Measurements from ENCODE around the gene EME2.

The EME2 gene

DNA sequence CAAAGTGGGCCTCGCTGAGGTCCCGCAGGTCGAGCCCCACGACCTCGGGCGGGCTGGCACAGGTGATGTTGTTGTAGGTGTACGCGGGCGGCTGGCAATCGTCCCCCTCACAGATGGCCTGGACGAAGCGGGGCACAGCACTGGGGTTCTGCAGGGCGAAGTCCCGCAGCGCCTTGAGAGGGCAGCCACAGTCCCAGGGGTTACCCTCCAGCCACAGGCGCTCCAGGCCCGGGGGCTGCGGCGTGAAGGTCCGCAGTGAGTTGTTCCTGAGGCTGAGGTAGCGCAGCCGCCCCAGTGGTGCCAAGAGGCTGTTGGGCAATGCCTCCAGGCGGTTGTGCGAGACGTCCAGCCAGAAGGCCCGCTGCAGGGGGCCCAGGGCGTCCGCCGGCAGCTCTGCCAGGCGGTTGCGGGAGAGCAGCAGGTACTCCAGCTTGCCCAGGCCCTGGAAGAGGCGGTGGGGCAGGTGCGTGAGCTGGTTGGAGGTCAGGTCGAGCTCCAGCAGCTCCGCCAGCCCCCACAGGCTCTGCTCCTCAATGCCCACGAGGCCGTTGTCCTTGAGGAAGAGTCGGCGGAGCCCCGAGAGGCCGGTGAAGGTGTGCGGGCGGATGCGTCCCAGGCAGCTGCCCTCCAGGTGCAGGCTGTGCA lies 18.1 kb downstream of the EME2 start:
- H2BK120ac ChIP-seq (ENCODE audit: insufficient read depth, low read length, poor library complexity), result no peak overlapping the region
- H2BK12ac ChIP-seq (ENCODE audit: low read length), result no peak overlapping the region
- WGBS (ENCODE audit: extremely low coverage, insufficient coverage, insufficient read length), result no CpG with 5 or more reads among the region's 44 CpGs
- H4K8ac ChIP-seq (ENCODE audit: low read depth, low read length), result no peak overlapping the region
- H3K27me3 ChIP-seq (ENCODE audit: insufficient read depth, low read length), result no peaks in the 10 kb centered on the region
- H3K79me1 ChIP-seq (ENCODE audit: low read length), result no peaks in the 10 kb centered on the region
- H2AFZ ChIP-seq (ENCODE audit: insufficient read depth, low read length, poor library complexity), result no peak overlapping the region
- no peak overlapping the region for H4K91ac ChIP-seq (ENCODE audit: low read depth, low read length)
- H3K9ac ChIP-seq (ENCODE audit: low read length), result no peak overlapping the region
- H2AK5ac ChIP-seq (ENCODE audit: low read length), result no peak overlapping the region
- no peak overlapping the region for H3K27ac ChIP-seq (ENCODE audit: low read depth, low read length)
- no peak overlapping the region for H3K23ac ChIP-seq (ENCODE audit: low read length)
- no peaks in the 10 kb centered on the region for H3K9me3 ChIP-seq (ENCODE audit: insufficient read depth, low read depth, low read length)
- H3K4ac ChIP-seq (ENCODE audit: low read depth, low read length), result no peak overlapping the region
- H3K4me3 ChIP-seq (ENCODE audit: low read depth, low read length), result no peak overlapping the region
- no peak overlapping the region for H2BK5ac ChIP-seq (ENCODE audit: low read depth, low read length, poor library complexity)
- no peak overlapping the region for H3K4me2 ChIP-seq (ENCODE audit: low read length)
- H3K14ac ChIP-seq (ENCODE audit: low read length), result no peak overlapping the region
- no peak for DNase-seq
- peaks cover 58 to 63% of the 10 kb centered on the region in 2 experiments for H3K36me3 ChIP-seq (ENCODE audit: control insufficient read depth in 1 of 2, insufficient read depth in 2 of 2, low read length in 2 of 2)
- no peak overlapping the region for H3K18ac ChIP-seq (ENCODE audit: low read length)
- no peak overlapping the region for H4K12ac ChIP-seq (ENCODE audit: low read depth, low read length)
- no peaks in the 10 kb centered on the region for H3K4me1 ChIP-seq (ENCODE audit: control insufficient read depth in 1 of 2, insufficient read depth in 2 of 2, low read length in 2 of 2)
- H3K79me2 ChIP-seq (ENCODE audit: control insufficient read depth, insufficient read depth, low read length, poor library complexity), result no peaks in the 10 kb centered on the region

DNA sequence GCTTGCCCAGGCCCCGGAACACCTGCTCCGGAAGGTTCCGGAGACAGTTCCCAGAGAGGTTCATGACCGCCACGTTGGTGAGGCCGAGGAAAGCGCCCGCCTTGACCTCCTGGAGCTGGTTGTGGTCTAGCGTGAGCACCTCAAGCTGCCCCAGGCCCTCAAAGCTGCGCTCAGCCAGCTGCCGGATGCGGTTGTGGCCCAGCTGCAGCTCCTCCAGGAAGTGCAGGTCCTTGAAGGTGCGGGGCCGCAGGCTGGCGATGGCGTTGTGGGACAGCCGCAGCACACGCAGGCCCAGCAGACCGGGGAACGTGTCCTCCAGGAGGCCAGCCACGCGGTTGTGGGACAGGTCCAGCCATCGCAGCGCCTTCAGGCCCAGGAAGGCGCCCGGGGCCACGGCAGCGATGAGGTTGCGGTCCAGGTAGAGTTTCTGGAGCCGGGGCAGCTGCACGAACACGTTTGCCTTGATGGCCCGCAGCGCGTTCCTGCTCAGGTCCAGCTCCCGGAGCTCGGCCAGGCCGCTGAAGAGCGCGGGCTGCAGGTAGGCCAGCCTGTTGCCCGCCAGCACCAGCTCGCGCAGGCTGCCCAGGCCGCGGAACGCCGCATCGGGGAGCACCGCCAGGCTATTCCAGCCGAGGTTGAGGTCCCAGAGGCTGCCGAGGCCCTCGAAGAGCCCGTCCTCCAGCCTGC lies 18.8 kb downstream of the EME2 start:
- Histone ChIP-seq H3K4ac (ENCODE audit: low read depth, low read length) (no peak overlapping the region), H2BK12ac (ENCODE audit: low read length) (no peak overlapping the region), H4K12ac (ENCODE audit: low read depth, low read length) (no peak overlapping the region), H3K4me1 (ENCODE audit: control insufficient read depth in 1 of 2, insufficient read depth in 2 of 2, low read length in 2 of 2) (no peaks in the 10 kb centered on the region), H2AFZ (ENCODE audit: insufficient read depth, low read length, poor library complexity) (no peak overlapping the region), H3K9me3 (ENCODE audit: insufficient read depth, low read depth, low read length) (no peaks in the 10 kb centered on the region), H3K79me2 (ENCODE audit: control insufficient read depth, insufficient read depth, low read length, poor library complexity) (no peaks in the 10 kb centered on the region), H3K27me3 (ENCODE audit: insufficient read depth, low read length) (no peaks in the 10 kb centered on the region), H3K79me1 (ENCODE audit: low read length) (no peaks in the 10 kb centered on the region), H4K91ac (ENCODE audit: low read depth, low read length) (no peak overlapping the region), H3K4me2 (ENCODE audit: low read length) (no peak overlapping the region), H3K4me3 (ENCODE audit: low read depth, low read length) (no peak overlapping the region), H3K9ac (ENCODE audit: low read length) (no peak overlapping the region), H4K8ac (ENCODE audit: low read depth, low read length) (no peak overlapping the region), H2BK5ac (ENCODE audit: low read depth, low read length, poor library complexity) (no peak overlapping the region), H2BK120ac (ENCODE audit: insufficient read depth, low read length, poor library complexity) (no peak overlapping the region), H2AK5ac (ENCODE audit: low read length) (no peak overlapping the region), H3K18ac (ENCODE audit: low read length) (no peak overlapping the region), H3K36me3 (ENCODE audit: control insufficient read depth in 1 of 2, insufficient read depth in 2 of 2, low read length in 2 of 2) (peaks cover 51 to 56% of the 10 kb centered on the region in 2 experiments), H3K27ac (ENCODE audit: low read depth, low read length) (no peak overlapping the region), H3K23ac (ENCODE audit: low read length) (no peak overlapping the region), H3K14ac (ENCODE audit: low read length) (no peak overlapping the region)
- no CpG with 5 or more reads among the region's 53 CpGs for WGBS (ENCODE audit: extremely low coverage, insufficient coverage, insufficient read length)
- DNase-seq, result no peak

DNA sequence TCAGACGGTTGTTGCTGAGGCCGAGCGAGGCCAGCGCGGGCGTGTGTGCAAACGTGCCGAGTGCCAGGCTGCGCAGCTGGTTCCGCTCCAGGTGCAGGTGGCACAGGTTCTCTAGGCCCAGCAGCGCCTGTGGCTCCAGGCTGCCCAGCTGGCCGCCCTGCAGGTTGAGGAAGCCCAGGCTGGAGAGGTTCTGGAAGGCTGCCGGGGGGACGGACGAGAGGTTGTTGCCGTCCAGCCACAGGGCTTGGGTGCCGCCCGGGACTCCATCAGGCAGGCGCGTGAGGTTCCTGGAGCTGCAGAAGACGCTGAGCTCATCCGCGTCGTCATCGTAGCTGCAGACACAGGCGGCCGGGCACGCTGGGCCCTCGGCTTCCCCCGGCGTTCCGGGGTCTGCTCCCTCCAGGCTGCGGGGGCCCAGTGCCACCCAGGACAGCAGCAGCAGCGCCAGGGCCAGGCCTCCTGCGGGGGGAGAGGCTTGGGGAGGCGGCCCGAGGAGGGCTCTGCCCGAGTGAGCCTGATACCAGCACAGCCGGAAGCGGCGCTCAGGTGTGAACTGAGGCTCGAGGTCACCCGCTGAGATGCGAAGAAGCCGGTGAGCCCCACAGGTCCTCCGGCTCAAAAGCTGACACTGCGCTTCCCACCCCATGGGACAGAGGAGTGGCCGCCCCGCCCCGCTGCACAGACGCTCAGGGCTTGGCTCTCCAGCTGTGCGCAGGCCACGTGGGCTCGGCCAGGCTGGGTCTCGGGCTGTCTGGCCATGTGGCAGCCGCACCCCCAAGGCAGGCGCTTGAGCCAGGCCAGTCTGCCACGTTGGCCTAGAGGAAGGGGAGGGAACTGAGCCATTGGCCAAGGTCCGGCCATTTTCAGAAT lies 19.6 kb downstream of the EME2 start:
- Histone ChIP-seq H3K27ac (ENCODE audit: low read depth, low read length) (no peak overlapping the region), H3K27me3 (ENCODE audit: insufficient read depth, low read length) (no peaks in the 10 kb centered on the region), H2BK12ac (ENCODE audit: low read length) (no peak overlapping the region), H3K23ac (ENCODE audit: low read length) (no peak overlapping the region), H3K79me1 (ENCODE audit: low read length) (no peaks in the 10 kb centered on the region), H3K36me3 (ENCODE audit: control insufficient read depth in 1 of 2, insufficient read depth in 2 of 2, low read length in 2 of 2) (peaks cover 43 to 48% of the 10 kb centered on the region in 2 experiments), H4K8ac (ENCODE audit: low read depth, low read length) (no peak overlapping the region), H2BK5ac (ENCODE audit: low read depth, low read length, poor library complexity) (no peak overlapping the region), H4K12ac (ENCODE audit: low read depth, low read length) (no peak overlapping the region), H3K4ac (ENCODE audit: low read depth, low read length) (no peak overlapping the region), H3K4me3 (ENCODE audit: low read depth, low read length) (no peak overlapping the region), H2AFZ (ENCODE audit: insufficient read depth, low read length, poor library complexity) (no peak overlapping the region), H3K4me2 (ENCODE audit: low read length) (no peak overlapping the region), H3K9me3 (ENCODE audit: insufficient read depth, low read depth, low read length) (no peaks in the 10 kb centered on the region), H3K18ac (ENCODE audit: low read length) (no peak overlapping the region), H2AK5ac (ENCODE audit: low read length) (no peak overlapping the region), H4K91ac (ENCODE audit: low read depth, low read length) (no peak overlapping the region), H3K79me2 (ENCODE audit: control insufficient read depth, insufficient read depth, low read length, poor library complexity) (no peaks in the 10 kb centered on the region), H3K9ac (ENCODE audit: low read length) (no peak overlapping the region), H3K14ac (ENCODE audit: low read length) (no peak overlapping the region), H3K4me1 (ENCODE audit: control insufficient read depth in 1 of 2, insufficient read depth in 2 of 2, low read length in 2 of 2) (no peaks in the 10 kb centered on the region), H2BK120ac (ENCODE audit: insufficient read depth, low read length, poor library complexity) (no peak overlapping the region)
- WGBS (ENCODE audit: extremely low coverage, insufficient coverage, insufficient read length), result no CpG with 5 or more reads among the region's 59 CpGs
- DNase-seq, result no peak

DNA sequence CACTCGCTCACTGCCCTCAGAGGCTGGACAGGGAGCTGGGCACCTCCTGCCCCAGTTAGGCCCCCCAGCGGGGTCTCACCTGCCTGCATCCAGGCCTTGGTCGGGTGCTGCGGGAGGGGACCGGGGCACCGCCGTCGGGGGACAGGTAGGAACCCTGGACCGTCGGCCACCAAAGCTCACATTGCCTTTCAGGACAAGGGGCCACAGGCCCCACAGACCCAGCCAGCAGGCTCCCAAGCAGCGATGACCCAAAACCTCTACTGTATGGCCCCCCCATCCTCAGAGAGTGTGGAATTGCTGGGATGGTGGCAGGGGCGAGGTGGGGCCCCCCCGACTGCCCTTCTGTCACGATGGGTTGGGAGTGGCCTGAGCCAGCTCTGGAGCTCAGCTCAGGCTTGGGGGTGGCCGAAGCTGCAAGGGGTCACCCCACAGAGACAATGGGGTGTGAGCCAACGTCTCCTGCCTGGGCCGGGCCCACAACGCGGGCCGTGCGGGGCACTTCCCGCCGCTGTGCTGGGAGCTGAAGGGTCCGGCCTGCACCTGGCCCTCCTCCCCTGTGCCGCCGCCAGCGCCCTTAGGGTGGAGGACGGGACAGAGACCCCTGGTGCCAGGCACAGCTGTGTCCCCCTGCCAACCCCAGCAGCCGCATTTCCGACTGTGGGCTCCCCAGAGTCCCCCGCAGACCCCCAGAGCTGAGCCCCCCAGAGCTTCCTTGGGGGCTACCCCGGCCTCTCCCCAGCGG lies 20.4 kb downstream of the EME2 start:
- no peak for DNase-seq
- H3K9ac ChIP-seq (ENCODE audit: low read length), result no peak overlapping the region
- no peak overlapping the region for H2BK12ac ChIP-seq (ENCODE audit: low read length)
- H3K27ac ChIP-seq (ENCODE audit: low read depth, low read length), result no peak overlapping the region
- no peaks in the 10 kb centered on the region for H3K79me1 ChIP-seq (ENCODE audit: low read length)
- no peak overlapping the region for H3K14ac ChIP-seq (ENCODE audit: low read length)
- no peak overlapping the region for H3K18ac ChIP-seq (ENCODE audit: low read length)
- H2BK5ac ChIP-seq (ENCODE audit: low read depth, low read length, poor library complexity), result no peak overlapping the region
- no peak overlapping the region for H2AFZ ChIP-seq (ENCODE audit: insufficient read depth, low read length, poor library complexity)
- H3K36me3 ChIP-seq (ENCODE audit: control insufficient read depth in 1 of 2, insufficient read depth in 2 of 2, low read length in 2 of 2), result peaks cover 35 to 40% of the 10 kb centered on the region in 2 experiments
- no peak overlapping the region for H3K4me3 ChIP-seq (ENCODE audit: low read depth, low read length)
- H3K4me1 ChIP-seq (ENCODE audit: control insufficient read depth in 1 of 2, insufficient read depth in 2 of 2, low read length in 2 of 2), result no peaks in the 10 kb centered on the region
- H3K4me2 ChIP-seq (ENCODE audit: low read length), result no peak overlapping the region
- H3K79me2 ChIP-seq (ENCODE audit: control insufficient read depth, insufficient read depth, low read length, poor library complexity), result no peaks in the 10 kb centered on the region
- no peaks in the 10 kb centered on the region for H3K27me3 ChIP-seq (ENCODE audit: insufficient read depth, low read length)
- H4K91ac ChIP-seq (ENCODE audit: low read depth, low read length), result no peak overlapping the region
- H3K4ac ChIP-seq (ENCODE audit: low read depth, low read length), result no peak overlapping the region
- H3K9me3 ChIP-seq (ENCODE audit: insufficient read depth, low read depth, low read length), result peaks cover 2% of the 10 kb centered on the region
- H3K23ac ChIP-seq (ENCODE audit: low read length), result no peak overlapping the region
- H4K12ac ChIP-seq (ENCODE audit: low read depth, low read length), result no peak overlapping the region
- no peak overlapping the region for H4K8ac ChIP-seq (ENCODE audit: low read depth, low read length)
- no peak overlapping the region for H2BK120ac ChIP-seq (ENCODE audit: insufficient read depth, low read length, poor library complexity)
- H2AK5ac ChIP-seq (ENCODE audit: low read length), result no peak overlapping the region
- no CpG with 5 or more reads among the region's 33 CpGs for WGBS (ENCODE audit: extremely low coverage, insufficient coverage, insufficient read length)

All from trophoblast cell (in vitro differentiated cells and primary cell).